ENCODE results near the gene YIF1B. TPM values are rescaled to one million over a fixed set of nuclear protein-coding genes. Genes with fewer than 3 reads are reported as not detected.

YIF1B gene
- total RNA-seq, 1 experiment from 2014 or later = 73.2 TPM

DNA sequence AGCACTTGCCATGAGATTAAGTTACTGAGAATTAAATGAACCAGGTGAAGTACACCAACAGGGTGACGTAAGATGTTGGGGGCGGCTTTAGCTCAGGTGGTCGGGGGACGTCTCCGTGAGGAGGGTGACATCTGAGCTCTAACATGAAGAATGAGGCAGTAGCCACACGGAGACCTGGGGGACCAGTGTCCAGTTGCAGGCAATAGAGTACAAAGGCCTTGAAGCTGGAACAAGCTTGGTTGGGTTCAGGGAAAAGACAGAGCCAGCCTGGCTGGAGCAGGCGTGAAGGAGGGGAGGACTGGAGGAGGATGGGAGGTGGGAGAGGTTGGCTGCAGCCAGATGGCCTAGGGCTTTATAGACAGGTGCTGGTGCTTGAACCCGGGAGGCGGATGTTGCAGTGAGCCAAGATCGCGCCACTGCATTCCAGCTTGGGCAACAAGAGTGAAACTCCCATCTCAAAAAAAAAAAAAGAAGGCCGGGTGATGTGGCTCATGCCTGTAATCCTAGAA lies 49.8 kb downstream of the YIF1B start:
- Histone ChIP-seq H3K4me1 (ENCODE audit: insufficient read depth, low read length) (peaks cover 12% of the 10 kb centered on the region; the same call in 1 of the 2 replicates), H3K4me2 (ENCODE audit: insufficient read depth, insufficient read length, low read length) (peak overlapping the region; percentile 95), H4K91ac (ENCODE audit: insufficient read length, low read depth, low read length) (no peak overlapping the region), H3K9ac (ENCODE audit: extremely low read depth, insufficient read length, low read length) (peak overlapping the region; percentile 91), H2BK5ac (ENCODE audit: insufficient read length, low read length) (no peak overlapping the region), H2BK20ac (ENCODE audit: low read depth, low read length, poor library complexity, severe bottlenecking) (no peak overlapping the region), H3K18ac (ENCODE audit: insufficient read length, low read depth, low read length) (no peak overlapping the region), H3K27ac (ENCODE audit: insufficient read length, low read depth, low read length) (no peak overlapping the region), H3K14ac (ENCODE audit: insufficient read depth, low read length) (no peak overlapping the region; the same call in 1 of the 2 replicates), H3T11ph (ENCODE audit: low read length) (no peak overlapping the region), H3K79me2 (ENCODE audit: insufficient read depth, low read length) (peaks cover 39% of the 10 kb centered on the region; the same call in 1 of the 2 replicates), H2BK12ac (ENCODE audit: insufficient read length, low read depth, low read length) (no peak overlapping the region), H3K56ac (ENCODE audit: insufficient read length, low read depth, low read length) (no peak overlapping the region), H3K23me2 (ENCODE audit: insufficient read length, low read depth, low read length, poor library complexity, severe bottlenecking) (peaks cover 11% of the 10 kb centered on the region), H3K4ac (ENCODE audit: low read depth, low read length) (no peak overlapping the region), H4K20me1 (ENCODE audit: control insufficient read depth, insufficient read depth, insufficient read length) (no peaks in the 10 kb centered on the region), H3K79me1 (ENCODE audit: insufficient read depth, low read depth, low read length, poor library complexity, severe bottlenecking) (peaks cover 13% of the 10 kb centered on the region), H3K9me3 (ENCODE audit: control insufficient read depth, low read depth, low read length) (no peaks in the 10 kb centered on the region), H2AFZ (ENCODE audit: low read length) (no peak overlapping the region), H3K27me3 (ENCODE audit: insufficient read depth, low read length) (no peaks in the 10 kb centered on the region), H4K5ac (ENCODE audit: insufficient read length, low read depth, low read length) (no peak overlapping the region), H4K8ac (replicated peaks; ENCODE audit: insufficient read length, low read depth, low read length) (no peak overlapping the region), H2BK120ac (ENCODE audit: low read depth, low read length, poor library complexity, severe bottlenecking) (no peak overlapping the region), H2AK5ac (ENCODE audit: insufficient read length, low read length) (no peak overlapping the region), H2BK15ac (ENCODE audit: low read depth, low read length) (no peak overlapping the region), H3K23ac (ENCODE audit: insufficient read length, low read depth, low read length) (no peak overlapping the region)
- Mint-ChIP-seq H3K4me1 (peaks cover 59 to 65% of the 10 kb centered on the region in 2 experiments), H3K27ac (peak overlapping the region; percentile 42 to 96 (median 85); a peak in 5 of 7 replicates), H3K4me3 (peak overlapping the region; percentile 96 to 100), H3K27me3 (ENCODE audit: low read depth) (no peaks in the 10 kb centered on the region), H3K9me3 (no peaks in the 10 kb centered on the region; a peak in 2 of 5 replicates), H3K36me3 (ENCODE audit: insufficient read depth in 1 of 3, low read depth in 3 of 3) (peaks cover 2 to 20% (median 15%) of the 10 kb centered on the region in 3 experiments; a peak in 4 of 7 replicates)
- TF ChIP-seq, protein P1, sequence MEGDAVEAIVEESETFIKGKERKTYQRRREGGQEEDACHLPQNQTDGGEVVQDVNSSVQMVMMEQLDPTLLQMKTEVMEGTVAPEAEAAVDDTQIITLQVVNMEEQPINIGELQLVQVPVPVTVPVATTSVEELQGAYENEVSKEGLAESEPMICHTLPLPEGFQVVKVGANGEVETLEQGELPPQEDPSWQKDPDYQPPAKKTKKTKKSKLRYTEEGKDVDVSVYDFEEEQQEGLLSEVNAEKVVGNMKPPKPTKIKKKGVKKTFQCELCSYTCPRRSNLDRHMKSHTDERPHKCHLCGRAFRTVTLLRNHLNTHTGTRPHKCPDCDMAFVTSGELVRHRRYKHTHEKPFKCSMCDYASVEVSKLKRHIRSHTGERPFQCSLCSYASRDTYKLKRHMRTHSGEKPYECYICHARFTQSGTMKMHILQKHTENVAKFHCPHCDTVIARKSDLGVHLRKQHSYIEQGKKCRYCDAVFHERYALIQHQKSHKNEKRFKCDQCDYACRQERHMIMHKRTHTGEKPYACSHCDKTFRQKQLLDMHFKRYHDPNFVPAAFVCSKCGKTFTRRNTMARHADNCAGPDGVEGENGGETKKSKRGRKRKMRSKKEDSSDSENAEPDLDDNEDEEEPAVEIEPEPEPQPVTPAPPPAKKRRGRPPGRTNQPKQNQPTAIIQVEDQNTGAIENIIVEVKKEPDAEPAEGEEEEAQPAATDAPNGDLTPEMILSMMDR (conservative IDR thresholded peaks at IDR 0.05) = no peak
- WGBS (ENCODE audit: extremely low coverage, insufficient read length, low lambda C conversion rate) = no CpG with 5 or more reads among the region's 12 CpGs
- no peak for DNase-seq
